HG03064 (cell line): Measurements from ENCODE around the gene PAK2.
"Not testable (repeated sequence)": the region's sequence is repeated elsewhere in the genome, so short reads cannot be mapped to it uniquely, and the experiment has no call there.

ENCODE experiments used
- ATAC-seq: cut with Tn5 transposase; IDR thresholded peaks from one replicate; pipeline ENCODE4 v1.9.1; 2021; ENCODE audit warnings: low read depth; ENCODE audit not compliant: unreplicated experiment

Gene PAK2

GRCh38 chr3:196839351-196839750 lies 99.7 kb downstream of the PAK2 start:
- ATAC-seq = not testable (repeated sequence)

GRCh38 chr3:196842567-196843434 lies 103.1 kb downstream of the PAK2 start:
- ATAC-seq = no peak

GRCh38 chr3:196843435-196844110 lies 103.9 kb downstream of the PAK2 start:
- no peak for ATAC-seq

GRCh38 chr3:196844235-196845219 lies 104.9 kb downstream of the PAK2 start:
- ATAC-seq = not testable (repeated sequence)

- not testable (repeated sequence) for ATAC-seq
These were observed 108.7 kb downstream of the PAK2 start for GRCh38 chr3:196848375-196848774.

- no peak for ATAC-seq
These were observed 109.6 kb downstream of the PAK2 start for GRCh38 chr3:196849180-196849741.

- not testable (repeated sequence) for ATAC-seq
These were observed 123.3 kb downstream of the PAK2 start for GRCh38 chr3:196863000-196863399.

GRCh38 chr3:196867155-196867506 lies 127.5 kb downstream of the PAK2 start:
- no peak for ATAC-seq

GRCh38 chr3:196867507-196868296 lies 128.0 kb downstream of the PAK2 start, which contains the start of gene SENP5:
TSS of gene SENP5 (plus strand) at chr3:196867920. CDS start at chr3:196885182, 17,262 bp downstream.
- peak; percentile 80 for ATAC-seq

GRCh38 chr3:196868297-196868661 lies 128.6 kb downstream of the PAK2 start:
- peak; percentile 21 for ATAC-seq

- ATAC-seq = no peak
These were observed 132.7 kb downstream of the PAK2 start for GRCh38 chr3:196872316-196872715.

GRCh38 chr3:196874511-196875094 lies 134.9 kb downstream of the PAK2 start:
- ATAC-seq = not testable (repeated sequence)

- ATAC-seq = no peak
These were observed 135.6 kb downstream of the PAK2 start for GRCh38 chr3:196875258-196875657.
